NCI-H2227 (cell line): ENCODE measurements around the gene GTF3C5.
A peak's percentile ranks its signal among the peaks of the same experiment; 100 is the strongest.

Source experiments
- DNase-seq: peaks from one replicate; lab custom pipeline; 2025; ENCODE audit not compliant: unreplicated experiment; lab: John Stamatoyannopoulos, UW

Gene GTF3C5

GRCh38 chr9:133030317-133031129 lies at the start of gene GTF3C5:
Gene GTF3C5 (plus strand): TSS chr9:133030997. CDS start chr9:133031012, 15 bp downstream.
- peak; percentile 97 for DNase-seq

- no peak for DNase-seq
Observed at GRCh38 chr9:132982458-132982857, 48.3 kb upstream of the GTF3C5 start.

GRCh38 chr9:132983491-132984201 lies 47.2 kb upstream of the GTF3C5 start:
- no peak for DNase-seq

GRCh38 chr9:132984202-132985070 lies 46.4 kb upstream of the GTF3C5 start:
- DNase-seq: no peak

GRCh38 chr9:132985071-132985350 lies 45.8 kb upstream of the GTF3C5 start:
- no peak for DNase-seq

GRCh38 chr9:132985489-132985888 lies 45.3 kb upstream of the GTF3C5 start:
- no peak for DNase-seq

GRCh38 chr9:132986114-132986513 lies 44.7 kb upstream of the GTF3C5 start:
- DNase-seq: no peak

- DNase-seq: no peak
Observed at GRCh38 chr9:132986640-132987620, 43.9 kb upstream of the GTF3C5 start.

- no peak for DNase-seq
Observed at GRCh38 chr9:132988244-132989013, 42.4 kb upstream of the GTF3C5 start.

GRCh38 chr9:132989014-132989310 lies 41.8 kb upstream of the GTF3C5 start:
- no peak for DNase-seq

GRCh38 chr9:132989414-132989996 lies 41.3 kb upstream of the GTF3C5 start:
- no peak for DNase-seq

- peak; percentile 9 for DNase-seq
Observed at GRCh38 chr9:132989998-132990557, 40.7 kb upstream of the GTF3C5 start.

GRCh38 chr9:132990781-132991180 lies 40.0 kb upstream of the GTF3C5 start:
- no peak for DNase-seq

GRCh38 chr9:132991351-132992300 lies 39.2 kb upstream of the GTF3C5 start:
- no peak for DNase-seq

- no peak for DNase-seq
Observed at GRCh38 chr9:132993511-132993939, 37.3 kb upstream of the GTF3C5 start.

- peak; percentile 10 for DNase-seq
Observed at GRCh38 chr9:132994410-132995120, 36.2 kb upstream of the GTF3C5 start.

GRCh38 chr9:132995121-132995420 lies 35.7 kb upstream of the GTF3C5 start:
- no peak for DNase-seq

GRCh38 chr9:132995879-132996278 lies 34.9 kb upstream of the GTF3C5 start:
- no peak for DNase-seq
